ENCODE data around the gene SCN4B.

DNA sequence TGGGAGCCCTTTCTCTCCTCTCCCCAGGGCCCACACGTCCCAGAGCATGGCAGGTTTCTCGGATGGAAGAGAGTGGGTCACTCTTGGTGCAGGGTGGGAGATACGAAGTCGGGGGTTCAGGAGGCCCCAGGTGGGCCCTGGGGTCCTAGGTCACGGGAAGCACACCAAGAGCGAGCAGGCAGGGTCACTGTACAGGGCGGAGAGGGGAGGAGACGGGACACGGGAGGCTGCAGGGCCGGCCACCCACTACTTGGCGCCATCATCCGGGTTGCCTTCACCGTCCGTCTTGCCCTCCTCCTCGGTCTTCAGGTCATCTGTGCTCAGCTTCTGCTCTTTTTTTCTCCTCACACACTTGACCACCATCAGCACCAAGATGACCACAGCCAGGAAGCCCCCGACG is 14.0 kb upstream of the SCN4B start:
- no peak for TF ChIP-seq POLR2AphosphoS5 (IDR thresholded peaks at IDR 0.05; ENCODE audit: low read depth)
- TF ChIP-seq, protein P1, sequence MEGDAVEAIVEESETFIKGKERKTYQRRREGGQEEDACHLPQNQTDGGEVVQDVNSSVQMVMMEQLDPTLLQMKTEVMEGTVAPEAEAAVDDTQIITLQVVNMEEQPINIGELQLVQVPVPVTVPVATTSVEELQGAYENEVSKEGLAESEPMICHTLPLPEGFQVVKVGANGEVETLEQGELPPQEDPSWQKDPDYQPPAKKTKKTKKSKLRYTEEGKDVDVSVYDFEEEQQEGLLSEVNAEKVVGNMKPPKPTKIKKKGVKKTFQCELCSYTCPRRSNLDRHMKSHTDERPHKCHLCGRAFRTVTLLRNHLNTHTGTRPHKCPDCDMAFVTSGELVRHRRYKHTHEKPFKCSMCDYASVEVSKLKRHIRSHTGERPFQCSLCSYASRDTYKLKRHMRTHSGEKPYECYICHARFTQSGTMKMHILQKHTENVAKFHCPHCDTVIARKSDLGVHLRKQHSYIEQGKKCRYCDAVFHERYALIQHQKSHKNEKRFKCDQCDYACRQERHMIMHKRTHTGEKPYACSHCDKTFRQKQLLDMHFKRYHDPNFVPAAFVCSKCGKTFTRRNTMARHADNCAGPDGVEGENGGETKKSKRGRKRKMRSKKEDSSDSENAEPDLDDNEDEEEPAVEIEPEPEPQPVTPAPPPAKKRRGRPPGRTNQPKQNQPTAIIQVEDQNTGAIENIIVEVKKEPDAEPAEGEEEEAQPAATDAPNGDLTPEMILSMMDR (IDR thresholded peaks at IDR 0.05; ENCODE audit: insufficient read depth, low read length), result no peak
- no peak for TF ChIP-seq SPI1 (IDR thresholded peaks at IDR 0.05; ENCODE audit: borderline replicate concordance, low read depth)
- no peak for TF ChIP-seq GABPA (IDR thresholded peaks at IDR 0.05; ENCODE audit: low read depth)
- TF ChIP-seq, protein P2, sequence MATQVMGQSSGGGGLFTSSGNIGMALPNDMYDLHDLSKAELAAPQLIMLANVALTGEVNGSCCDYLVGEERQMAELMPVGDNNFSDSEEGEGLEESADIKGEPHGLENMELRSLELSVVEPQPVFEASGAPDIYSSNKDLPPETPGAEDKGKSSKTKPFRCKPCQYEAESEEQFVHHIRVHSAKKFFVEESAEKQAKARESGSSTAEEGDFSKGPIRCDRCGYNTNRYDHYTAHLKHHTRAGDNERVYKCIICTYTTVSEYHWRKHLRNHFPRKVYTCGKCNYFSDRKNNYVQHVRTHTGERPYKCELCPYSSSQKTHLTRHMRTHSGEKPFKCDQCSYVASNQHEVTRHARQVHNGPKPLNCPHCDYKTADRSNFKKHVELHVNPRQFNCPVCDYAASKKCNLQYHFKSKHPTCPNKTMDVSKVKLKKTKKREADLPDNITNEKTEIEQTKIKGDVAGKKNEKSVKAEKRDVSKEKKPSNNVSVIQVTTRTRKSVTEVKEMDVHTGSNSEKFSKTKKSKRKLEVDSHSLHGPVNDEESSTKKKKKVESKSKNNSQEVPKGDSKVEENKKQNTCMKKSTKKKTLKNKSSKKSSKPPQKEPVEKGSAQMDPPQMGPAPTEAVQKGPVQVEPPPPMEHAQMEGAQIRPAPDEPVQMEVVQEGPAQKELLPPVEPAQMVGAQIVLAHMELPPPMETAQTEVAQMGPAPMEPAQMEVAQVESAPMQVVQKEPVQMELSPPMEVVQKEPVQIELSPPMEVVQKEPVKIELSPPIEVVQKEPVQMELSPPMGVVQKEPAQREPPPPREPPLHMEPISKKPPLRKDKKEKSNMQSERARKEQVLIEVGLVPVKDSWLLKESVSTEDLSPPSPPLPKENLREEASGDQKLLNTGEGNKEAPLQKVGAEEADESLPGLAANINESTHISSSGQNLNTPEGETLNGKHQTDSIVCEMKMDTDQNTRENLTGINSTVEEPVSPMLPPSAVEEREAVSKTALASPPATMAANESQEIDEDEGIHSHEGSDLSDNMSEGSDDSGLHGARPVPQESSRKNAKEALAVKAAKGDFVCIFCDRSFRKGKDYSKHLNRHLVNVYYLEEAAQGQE (IDR thresholded peaks at IDR 0.05; ENCODE audit: insufficient replicate concordance, low read depth), result no peak
